ENCODE measurements around the gene REC8. TPM values are rescaled to one million over a fixed set of nuclear protein-coding genes. Genes with fewer than 3 reads are reported as not detected.

REC8 gene
- total and polyA plus RNA-seq, 2 of the 13 experiments (the other 11 are each of a cell fraction or from before 2014, with no cell fraction given) = 3.4 to 14.7 TPM

GRCh38 chr14:24141097-24141880 is 30.6 kb upstream of the REC8 start, which contains the start of gene EMC9 (continued):
- TF ChIP-seq HBP1 (CRISPR knock-in tag; IDR thresholded peaks at IDR 0.05; ENCODE audit: low read depth) (no peak; the same call in none of the 2 replicates), ZNF318 (CRISPR knock-in tag; IDR thresholded peaks at IDR 0.05) (peak; percentile 64; the same call in 1 of the 2 replicates), FOXA3 (CRISPR knock-in tag; IDR thresholded peaks at IDR 0.05) (peak; percentile 64), ZFP90 (CRISPR knock-in tag; IDR thresholded peaks at IDR 0.05; ENCODE audit: borderline replicate concordance) (peak; percentile 82), RXRA (CRISPR knock-in tag; IDR thresholded peaks at IDR 0.05) (peak; percentile 70), ZNF274 (CRISPR knock-in tag; IDR thresholded peaks at IDR 0.05) (no peak), HOXA7 (CRISPR knock-in tag; IDR thresholded peaks at IDR 0.05) (no peak), ZNF362 (CRISPR knock-in tag; IDR thresholded peaks at IDR 0.05; ENCODE audit: borderline replicate concordance) (peak; percentile 72), KAT7 (CRISPR knock-in tag; IDR thresholded peaks at IDR 0.05; ENCODE audit: borderline replicate concordance) (no peak; the same call in 1 of the 2 replicates), ZNF276 (CRISPR knock-in tag; IDR thresholded peaks at IDR 0.05; ENCODE audit: low read depth) (peak; percentile 64), SOX13 (IDR thresholded peaks at IDR 0.05) (peak; percentile 68; the same call in 1 of the 2 replicates), SOX13 (CRISPR knock-in tag; conservative IDR thresholded peaks at IDR 0.05 in 1 of 2, IDR thresholded peaks at IDR 0.05 in 1 of 2) (peak; percentile 60 to 72; a peak in 2 of 4 replicates), PLSCR1 (CRISPR knock-in tag; IDR thresholded peaks at IDR 0.05; ENCODE audit: borderline replicate concordance) (no peak)

All from HepG2 (cell line).